ENCODE data around the gene TFIP11. TPM values are rescaled to one million over a fixed set of nuclear protein-coding genes. Genes with fewer than 3 reads are reported as not detected.

The TFIP11 gene
- 10 to 100 TPM; 14.8 to 39.1 (median 20.2) TPM for total RNA-seq

GRCh38 chr22:26512149-26512793, at the start of gene TFIP11:
TSS of gene TFIP11 (minus strand) at chr22:26512473. CDS start at chr22:26510272, 2,201 bp downstream.
- TF ChIP-seq, protein P1, sequence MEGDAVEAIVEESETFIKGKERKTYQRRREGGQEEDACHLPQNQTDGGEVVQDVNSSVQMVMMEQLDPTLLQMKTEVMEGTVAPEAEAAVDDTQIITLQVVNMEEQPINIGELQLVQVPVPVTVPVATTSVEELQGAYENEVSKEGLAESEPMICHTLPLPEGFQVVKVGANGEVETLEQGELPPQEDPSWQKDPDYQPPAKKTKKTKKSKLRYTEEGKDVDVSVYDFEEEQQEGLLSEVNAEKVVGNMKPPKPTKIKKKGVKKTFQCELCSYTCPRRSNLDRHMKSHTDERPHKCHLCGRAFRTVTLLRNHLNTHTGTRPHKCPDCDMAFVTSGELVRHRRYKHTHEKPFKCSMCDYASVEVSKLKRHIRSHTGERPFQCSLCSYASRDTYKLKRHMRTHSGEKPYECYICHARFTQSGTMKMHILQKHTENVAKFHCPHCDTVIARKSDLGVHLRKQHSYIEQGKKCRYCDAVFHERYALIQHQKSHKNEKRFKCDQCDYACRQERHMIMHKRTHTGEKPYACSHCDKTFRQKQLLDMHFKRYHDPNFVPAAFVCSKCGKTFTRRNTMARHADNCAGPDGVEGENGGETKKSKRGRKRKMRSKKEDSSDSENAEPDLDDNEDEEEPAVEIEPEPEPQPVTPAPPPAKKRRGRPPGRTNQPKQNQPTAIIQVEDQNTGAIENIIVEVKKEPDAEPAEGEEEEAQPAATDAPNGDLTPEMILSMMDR (IDR thresholded peaks at IDR 0.05) = no peak
- DNase-seq (ENCODE audit: low spot score) (peak; percentile 96), ATAC-seq (ENCODE audit: low FRiP score) (peak; percentile 89)

DNA sequence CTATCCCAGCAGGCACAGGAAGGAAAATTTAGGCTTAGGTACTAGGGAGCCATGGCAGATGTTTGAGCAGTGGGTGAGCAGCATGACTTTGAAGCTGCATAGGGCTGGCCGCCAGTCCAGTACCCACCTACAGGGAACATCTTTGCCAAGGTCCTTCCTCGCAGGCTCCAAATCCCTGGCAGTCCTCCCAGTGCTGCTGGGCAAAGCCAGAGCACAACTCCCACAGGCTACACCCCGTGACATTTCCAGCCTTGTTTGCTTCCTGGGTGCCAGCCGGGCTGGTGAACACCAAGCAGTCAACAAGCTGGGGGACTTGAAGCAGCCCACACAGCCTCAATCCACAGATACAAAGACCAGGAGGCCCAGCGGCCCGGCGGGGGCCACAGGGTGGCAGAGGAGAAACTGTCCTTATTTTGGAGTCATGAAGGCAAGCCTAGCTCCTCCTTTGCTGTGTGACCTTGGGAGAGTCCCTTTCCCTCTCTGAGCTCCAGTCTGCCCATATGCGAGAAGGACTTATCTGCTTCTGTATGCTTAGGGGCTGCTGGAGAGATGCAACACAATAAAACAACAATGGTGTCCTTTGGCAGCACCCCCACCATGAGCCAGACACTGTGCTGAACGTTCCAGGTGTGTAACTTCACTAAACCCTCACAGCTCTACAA, 49.6 kb upstream of the TFIP11 start:
- ATAC-seq (ENCODE audit: low FRiP score) = no peak
- no peak for DNase-seq (ENCODE audit: low spot score)
- TF ChIP-seq, protein P1 (IDR thresholded peaks at IDR 0.05) = no peak

- ATAC-seq (ENCODE audit: low FRiP score) (no peak), DNase-seq (ENCODE audit: low spot score) (no peak)
- TF ChIP-seq, protein P1 (IDR thresholded peaks at IDR 0.05) = no peak
Observed at GRCh38 chr22:26559961-26560575, 47.8 kb upstream of the TFIP11 start.

DNA sequence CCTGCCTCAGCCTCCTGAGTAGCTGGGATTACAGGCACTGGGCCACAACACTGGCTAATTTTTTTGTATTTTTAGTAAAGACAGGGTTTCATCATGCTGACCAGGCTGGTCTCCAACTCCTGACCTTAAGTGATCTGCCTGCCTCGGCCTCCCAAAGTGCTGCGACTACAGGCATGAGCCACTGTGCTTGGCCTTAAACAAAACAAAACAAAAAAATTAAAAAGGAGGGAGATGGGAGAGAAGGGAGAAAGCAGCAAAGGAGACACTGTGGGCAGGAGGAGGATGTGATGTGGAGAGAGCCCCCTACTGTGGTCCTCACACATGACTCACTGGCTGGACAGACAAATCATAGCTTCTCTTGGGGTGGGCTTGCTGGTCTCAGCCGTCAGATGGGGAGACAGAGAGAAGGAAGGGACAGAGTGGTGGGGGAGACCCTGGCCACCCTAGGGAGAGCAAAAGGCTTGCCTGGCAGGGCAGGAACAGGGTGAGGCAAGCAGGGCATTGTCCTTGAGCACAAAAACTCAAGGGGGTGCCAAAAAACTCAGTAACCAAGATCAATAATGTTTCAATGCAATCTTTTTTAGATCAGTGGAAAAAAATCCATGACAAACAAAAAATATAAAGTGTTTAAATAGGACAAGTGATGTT, 46.1 kb upstream of the TFIP11 start:
- TF ChIP-seq, protein P1 (IDR thresholded peaks at IDR 0.05) = no peak
- DNase-seq (ENCODE audit: low spot score) (no peak), ATAC-seq (ENCODE audit: low FRiP score) (no peak)

DNA sequence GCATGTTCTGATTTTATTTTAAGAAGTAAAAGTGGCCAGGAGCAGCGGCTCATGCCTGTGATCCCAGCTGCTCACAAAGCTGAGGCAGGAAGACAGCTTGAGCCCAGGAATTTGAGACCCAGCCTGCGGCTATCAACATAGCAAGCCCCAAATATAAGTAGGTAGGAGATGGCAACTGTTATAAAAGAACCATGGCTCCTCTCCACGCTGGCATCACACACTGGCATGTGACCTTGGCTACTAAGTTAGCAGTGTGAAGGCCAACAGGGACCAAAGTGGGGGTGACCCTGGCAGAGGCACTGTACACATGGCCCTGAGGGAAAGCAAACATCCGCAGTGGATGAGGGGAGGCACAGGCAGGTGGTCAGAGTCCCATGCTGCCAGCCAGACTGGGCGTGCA, 44.6 kb upstream of the TFIP11 start:
- DNase-seq (ENCODE audit: low spot score) (no peak), ATAC-seq (ENCODE audit: low FRiP score) (no peak)
- TF ChIP-seq, protein P1 (IDR thresholded peaks at IDR 0.05) = no peak

DNA sequence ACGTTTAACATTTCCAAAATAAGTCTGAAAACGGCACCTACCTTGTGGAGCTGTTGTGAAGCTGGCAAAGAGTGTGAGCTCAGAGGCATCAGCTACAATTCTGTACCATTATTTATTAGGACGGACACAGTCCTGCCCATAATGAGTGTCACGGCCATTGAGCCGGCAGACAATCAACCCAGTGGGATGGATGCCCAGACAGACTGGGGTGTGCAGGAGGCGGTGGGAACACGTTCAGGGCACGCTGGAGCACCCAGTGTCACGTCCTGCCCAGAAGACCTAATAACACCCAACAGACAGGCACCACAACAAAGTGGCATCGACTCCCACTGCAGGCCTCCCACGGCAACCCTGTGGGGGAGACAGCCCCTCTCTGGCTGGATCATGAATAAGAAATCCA, 43.2 kb upstream of the TFIP11 start:
- ATAC-seq (ENCODE audit: low FRiP score) (no peak), DNase-seq (ENCODE audit: low spot score) (no peak)

More for the DNA sequence above, 43.2 kb upstream of the TFIP11 start:
- TF ChIP-seq, protein P1 (IDR thresholded peaks at IDR 0.05) = no peak
